Neuronal stem cell (in vitro differentiated cells): ENCODE results near the gene TRIM8.

Source experiments
- DNase-seq: peaks from one replicate; pipeline ENCODE4 v3.0.0-alpha.2; 2013; ENCODE audit warnings: low spot score
- H2AFZ ChIP-seq: one replicate; pipeline ENCODE4 v1.6.1; 2013; ENCODE audit warnings: mild to moderate bottlenecking, low read length, inconsistent platforms
- H2AK5ac ChIP-seq: 2 replicates; pipeline ENCODE4 v1.6.1; 2013; ENCODE audit warnings: low read depth, mild to moderate bottlenecking, inconsistent platforms, low read length, moderate library complexity, mixed read lengths
- H2BK120ac ChIP-seq: 2 replicates; pipeline ENCODE4 v1.6.1; 2013; ENCODE audit warnings: low read depth, mild to moderate bottlenecking, inconsistent platforms, low read length, moderate library complexity, mixed read lengths
- H2BK12ac ChIP-seq: one replicate; pipeline ENCODE4 v1.6.1; 2013; ENCODE audit warnings: low read length, inconsistent platforms
- H2BK15ac ChIP-seq: 2 replicates; pipeline ENCODE4 v1.6.1; 2013; ENCODE audit warnings: mild to moderate bottlenecking, low read length, inconsistent platforms, mixed read lengths
- H2BK5ac ChIP-seq: one replicate; pipeline ENCODE4 v1.6.1; 2013; ENCODE audit warnings: inconsistent platforms, mild to moderate bottlenecking, low read length, moderate library complexity
- H3K14ac ChIP-seq: one replicate; pipeline ENCODE4 v1.6.1; 2013; ENCODE audit warnings: low read length, inconsistent platforms
- H3K18ac ChIP-seq: 2 replicates; pipeline ENCODE4 v1.6.1; 2013; ENCODE audit warnings: low read length, inconsistent platforms
- H3K23ac ChIP-seq: 2 replicates; pipeline ENCODE4 v1.6.1; 2013; ENCODE audit warnings: low read depth, mild to moderate bottlenecking, mixed read lengths, low read length, inconsistent platforms; ENCODE audit not compliant: poor library complexity
- H3K27ac ChIP-seq: replicated peaks from 3 replicates; pipeline ENCODE4 v1.5.1; 2013; ENCODE audit warnings: low read length, inconsistent platforms
- H3K27me3 ChIP-seq, 3 experiments: 2 replicates each; pipeline ENCODE4 v1.6.1; 2013; ENCODE audit warnings: low read length in 3 of 3, mild to moderate bottlenecking in 2 of 3, inconsistent platforms in 1 of 3, low read depth in 1 of 3, mixed read lengths in 1 of 3, moderate library complexity in 1 of 3; ENCODE audit not compliant: control insufficient read depth in 3 of 3, insufficient read depth in 3 of 3
- H3K36me3 ChIP-seq, 2 donors: replicated peaks in 1 of 2; 2 replicates each; pipeline ENCODE4 v1.6.1; 2013; ENCODE audit warnings: low read length in 2 of 2; ENCODE audit not compliant: control insufficient read depth in 2 of 2, insufficient read depth in 2 of 2
- H3K4ac ChIP-seq: 2 replicates; pipeline ENCODE4 v1.6.1; 2013; ENCODE audit warnings: inconsistent platforms, mild to moderate bottlenecking, low read length, moderate library complexity
- H3K4me1 ChIP-seq, 2 donors: 1 replicate in 1 of 2; 2 replicates in 1 of 2; pipeline ENCODE4 v1.6.1; 2013; ENCODE audit warnings: low read length in 2 of 2, low read depth in 1 of 2; ENCODE audit not compliant: control insufficient read depth in 2 of 2, insufficient read depth in 1 of 2
- H3K4me2 ChIP-seq: one replicate; pipeline ENCODE4 v1.6.1; 2013; ENCODE audit warnings: mild to moderate bottlenecking, low read length, inconsistent platforms; ENCODE audit not compliant: insufficient read depth, poor library complexity, severe bottlenecking
- H3K4me3 ChIP-seq, 2 donors: 2 replicates each; pipeline ENCODE4 v1.5.1; 2013; ENCODE audit warnings: low read length in 2 of 2, mild to moderate bottlenecking in 2 of 2, inconsistent platforms in 1 of 2, moderate library complexity in 1 of 2
- H3K79me1 ChIP-seq: one replicate; pipeline ENCODE4 v1.6.1; 2013; ENCODE audit warnings: low read depth, mild to moderate bottlenecking, inconsistent platforms, low read length, moderate library complexity
- H3K9ac ChIP-seq: one replicate; pipeline ENCODE4 v1.6.1; 2013; ENCODE audit warnings: mild to moderate bottlenecking, low read depth, low read length, inconsistent platforms; ENCODE audit not compliant: poor library complexity
- H3K9me3 ChIP-seq, 2 donors: replicated peaks in 1 of 2; 2 replicates each; pipeline versions ENCODE3 to v1.6.1; 2013; ENCODE audit warnings: low read length in 2 of 2, mild to moderate bottlenecking in 2 of 2, inconsistent platforms in 1 of 2, low read depth in 1 of 2, mixed read lengths in 1 of 2, moderate library complexity in 1 of 2; ENCODE audit not compliant: control insufficient read depth in 2 of 2, insufficient read depth in 1 of 2
- H4K8ac ChIP-seq: one replicate; pipeline ENCODE4 v1.6.1; 2013; ENCODE audit warnings: low read depth, mild to moderate bottlenecking, inconsistent platforms, low read length, moderate library complexity
- H4K91ac ChIP-seq: one replicate; pipeline ENCODE4 v1.6.1; 2013; ENCODE audit warnings: low read length, low read depth, mild to moderate bottlenecking, inconsistent platforms; ENCODE audit not compliant: poor library complexity
- WGBS, 2 donors: extraction: QIAGEN DNeasy Blood & Tissue Kit; methylation state at CpG; one replicate each; pipeline ENCODE4 v1.1.7; 2013; ENCODE audit warnings: missing lambda C conversion rate in 2 of 2, mixed read lengths in 1 of 2; ENCODE audit not compliant: insufficient read length in 2 of 2, insufficient replicate concordance in 1 of 2; ENCODE audit errors: extremely low coverage in 2 of 2; 5-methylcytosine and 5-hydroxymethylcytosine counted together

Gene TRIM8

DNA sequence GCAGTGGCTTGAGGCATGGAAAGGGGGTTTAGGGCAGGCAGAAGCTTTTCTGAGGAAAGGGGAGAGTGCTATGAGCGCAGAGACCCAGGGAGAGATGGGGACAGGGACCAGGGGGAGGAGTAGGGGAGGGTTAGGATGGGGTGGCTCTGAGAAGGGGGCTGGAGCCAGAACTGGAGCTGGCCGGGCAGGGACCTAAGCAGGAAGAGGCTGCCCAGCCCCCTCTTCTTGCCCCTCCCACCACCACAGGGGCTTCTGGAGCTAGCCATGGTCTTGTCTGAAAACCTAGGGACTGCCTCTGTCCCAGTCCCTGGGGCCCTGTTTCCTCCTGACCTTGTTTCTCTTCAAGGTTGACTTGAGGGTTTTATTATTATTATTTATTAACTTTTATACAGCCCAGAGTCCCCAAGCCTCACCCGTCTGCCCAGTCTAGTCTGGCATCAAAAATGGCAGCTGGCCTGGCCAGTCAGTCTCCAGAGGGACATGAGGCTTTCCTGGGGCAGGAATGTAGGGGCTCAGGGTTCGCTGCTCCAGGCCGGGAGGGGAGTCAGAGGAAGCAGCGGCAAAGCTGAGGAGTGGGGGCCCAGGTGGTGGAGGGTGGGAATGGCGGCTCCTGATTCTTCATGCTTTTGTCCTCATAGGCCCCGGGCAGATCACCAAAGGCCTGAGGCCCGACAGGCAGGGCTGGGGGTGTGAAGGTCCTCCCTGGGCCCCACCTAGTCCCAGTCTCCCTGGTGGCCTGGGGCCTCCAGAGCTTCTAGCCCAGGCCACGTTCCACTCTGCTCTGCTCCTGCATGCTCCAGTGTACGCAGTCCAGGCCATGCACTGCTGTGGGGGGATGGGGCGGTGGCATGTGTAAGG, 5.7 kb downstream of the TRIM8 start:
- peak overlapping the region; percentile 89 for H2BK5ac ChIP-seq
- no CpG with 5 or more reads among the region's 12 CpGs for WGBS, 2 donors
- peak overlapping the region in 1 of 2 donors; percentile 24 for H3K4me3 ChIP-seq
- H3K79me1 ChIP-seq: peaks cover 32% of the 10 kb centered on the region
- H3K4me2 ChIP-seq: peak overlapping the region; percentile 72
- H3K4ac ChIP-seq: peak overlapping the region; percentile 80
- H3K27me3 ChIP-seq: no peaks in the 10 kb centered on the region
- peak overlapping the region; percentile 24 for H2BK15ac ChIP-seq
- H3K18ac ChIP-seq: peak overlapping the region; percentile 98
- no peak overlapping the region for H3K23ac ChIP-seq
- no peak for DNase-seq
- peaks cover 51 to 60% of the 10 kb centered on the region in 2 donors for H3K4me1 ChIP-seq
- peak overlapping the region; percentile 90 for H3K9ac ChIP-seq
- H3K36me3 ChIP-seq: peaks cover 9 to 72% of the 10 kb centered on the region in 2 donors
- H3K14ac ChIP-seq: peak overlapping the region; percentile 94
- peak overlapping the region; percentile 97 for H4K8ac ChIP-seq
- H2AFZ ChIP-seq: peak overlapping the region; percentile 19
- H2BK12ac ChIP-seq: peak overlapping the region; percentile 86
- H4K91ac ChIP-seq: peak overlapping the region; percentile 76
- H3K9me3 ChIP-seq: no peaks in the 10 kb centered on the region
- H2BK120ac ChIP-seq: peak overlapping the region; percentile 97
- H2AK5ac ChIP-seq: peak overlapping the region; percentile 98
- H3K27ac ChIP-seq: peak overlapping the region; percentile 100

- peaks cover 27% of the 10 kb centered on the region for H3K79me1 ChIP-seq
- H3K23ac ChIP-seq: no peak overlapping the region
- H3K4me1 ChIP-seq: peaks cover 51 to 58% of the 10 kb centered on the region in 2 donors
- H3K14ac ChIP-seq: peak overlapping the region; percentile 67
- H2AFZ ChIP-seq: no peak overlapping the region
- peaks cover 15 to 80% of the 10 kb centered on the region in 2 donors for H3K36me3 ChIP-seq
- H2BK120ac ChIP-seq: peak overlapping the region; percentile 77
- peak overlapping the region; percentile 42 for H2BK15ac ChIP-seq
- H3K27me3 ChIP-seq: no peaks in the 10 kb centered on the region
- no peak overlapping the region for H3K4ac ChIP-seq
- peak overlapping the region in 1 of 2 donors; percentile 28 for H3K4me3 ChIP-seq
- H2AK5ac ChIP-seq: peak overlapping the region; percentile 98
- peak overlapping the region; percentile 100 for H3K27ac ChIP-seq
- peak overlapping the region; percentile 65 for H2BK12ac ChIP-seq
- H3K18ac ChIP-seq: peak overlapping the region; percentile 68
- no peak overlapping the region for H3K9ac ChIP-seq
- DNase-seq: no peak
- H4K91ac ChIP-seq: no peak overlapping the region
- WGBS, 2 donors: no CpG with 5 or more reads among the region's 11 CpGs
- H3K4me2 ChIP-seq: peak overlapping the region; percentile 11
- H3K9me3 ChIP-seq: no peaks in the 10 kb centered on the region
- no peak overlapping the region for H4K8ac ChIP-seq
- peak overlapping the region; percentile 49 for H2BK5ac ChIP-seq
These were observed 6.6 kb downstream of the TRIM8 start for GRCh38 chr10:102650655-102651454.

DNA sequence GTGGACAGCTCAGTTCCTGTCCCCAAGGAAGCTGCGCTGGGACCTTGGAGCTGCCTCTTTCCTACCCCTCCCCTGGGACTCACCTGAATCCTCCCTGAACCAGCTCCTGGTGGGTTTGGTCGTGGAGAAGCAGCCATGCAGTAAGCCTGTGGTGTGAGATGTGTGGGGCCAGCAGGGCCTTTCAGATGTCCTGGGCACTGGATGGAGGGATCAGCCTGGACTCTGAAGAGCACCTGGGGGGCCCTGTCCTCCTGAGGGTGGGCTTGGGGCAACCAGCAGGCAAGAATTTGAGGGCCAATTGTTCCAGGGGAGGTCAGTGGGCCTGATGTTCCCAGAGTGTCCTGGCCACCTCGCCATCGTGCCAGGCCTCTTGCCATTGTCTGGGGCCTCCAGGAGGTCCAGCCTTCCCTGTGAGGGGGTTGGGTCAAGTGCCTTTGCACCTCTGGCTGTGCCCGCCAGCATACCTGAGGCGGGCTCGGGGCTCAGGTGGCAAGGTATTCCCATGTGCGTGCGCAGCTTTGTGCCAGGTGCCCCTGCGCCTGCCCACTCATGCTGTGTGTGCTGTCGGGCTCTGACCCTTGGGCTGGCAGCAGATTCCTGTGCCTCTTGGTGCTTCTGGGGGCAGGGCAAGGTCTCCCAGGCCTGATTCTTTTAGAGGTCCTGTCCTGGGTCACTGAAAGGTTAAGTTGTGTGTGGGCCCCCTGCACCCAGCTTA, 7.3 kb downstream of the TRIM8 start:
- peaks cover 47 to 53% of the 10 kb centered on the region in 2 donors for H3K4me1 ChIP-seq
- H3K4me3 ChIP-seq: peak overlapping the region in 1 of 2 donors; percentile 28
- H2AFZ ChIP-seq: no peak overlapping the region
- H2BK120ac ChIP-seq: peak overlapping the region; percentile 27
- peak overlapping the region; percentile 65 for H2BK12ac ChIP-seq
- no peak overlapping the region for H3K27ac ChIP-seq
- no peak overlapping the region for H3K9ac ChIP-seq
- DNase-seq: no peak
- H3K27me3 ChIP-seq: no peaks in the 10 kb centered on the region
- no peak overlapping the region for H4K91ac ChIP-seq
- H4K8ac ChIP-seq: peak overlapping the region; percentile 75
- peak overlapping the region; percentile 42 for H2BK15ac ChIP-seq
- WGBS, 2 donors: no CpG with 5 or more reads among the region's 11 CpGs
- H2BK5ac ChIP-seq: peak overlapping the region; percentile 49
- H3K23ac ChIP-seq: peak overlapping the region; percentile 25
- peak overlapping the region; percentile 67 for H3K14ac ChIP-seq
- H3K36me3 ChIP-seq: peaks cover 21 to 84% of the 10 kb centered on the region in 2 donors
- peak overlapping the region; percentile 68 for H3K18ac ChIP-seq
- H2AK5ac ChIP-seq: peak overlapping the region; percentile 98
- no peak overlapping the region for H3K4me2 ChIP-seq
- no peak overlapping the region for H3K4ac ChIP-seq
- H3K79me1 ChIP-seq: peaks cover 31% of the 10 kb centered on the region
- H3K9me3 ChIP-seq: no peaks in the 10 kb centered on the region
